GM15510 (cell line): Measurements from ENCODE around the gene CACNA1C.

Experiments used
- POLR2A ChIP-seq: IDR thresholded peaks from 3 replicates; pipeline ENCODE4 v1.6.1; 2011; ENCODE audit warnings: borderline replicate concordance; ENCODE audit not compliant: insufficient read length; ENCODE audit errors: extremely low read depth

Gene CACNA1C

GRCh38 chr12:2290091-2290490 lies 237.3 kb downstream of the CACNA1C start:
- TF ChIP-seq POLR2A: no peak

GRCh38 chr12:2290516-2291065 lies 237.8 kb downstream of the CACNA1C start:
- TF ChIP-seq POLR2A: no peak

GRCh38 chr12:2291182-2291832 lies 238.5 kb downstream of the CACNA1C start:
- no peak for TF ChIP-seq POLR2A

GRCh38 chr12:2291947-2292346 lies 239.2 kb downstream of the CACNA1C start:
- TF ChIP-seq POLR2A: no peak

- no peak for TF ChIP-seq POLR2A
These were observed 239.8 kb downstream of the CACNA1C start for GRCh38 chr12:2292560-2292959.

- TF ChIP-seq POLR2A: no peak
These were observed 242.1 kb downstream of the CACNA1C start for GRCh38 chr12:2294651-2295475.

- no peak for TF ChIP-seq POLR2A
These were observed 243.2 kb downstream of the CACNA1C start for GRCh38 chr12:2295941-2296461.

- no peak for TF ChIP-seq POLR2A
These were observed 244.2 kb downstream of the CACNA1C start for GRCh38 chr12:2297004-2297403.

GRCh38 chr12:2297658-2298057 lies 244.9 kb downstream of the CACNA1C start:
- TF ChIP-seq POLR2A: no peak

- no peak for TF ChIP-seq POLR2A
These were observed 245.9 kb downstream of the CACNA1C start for GRCh38 chr12:2298556-2299200.

GRCh38 chr12:2299206-2299605 lies 246.4 kb downstream of the CACNA1C start:
- no peak for TF ChIP-seq POLR2A

GRCh38 chr12:2300168-2300567 lies 247.4 kb downstream of the CACNA1C start:
- TF ChIP-seq POLR2A: no peak

GRCh38 chr12:2300886-2301285 lies 248.1 kb downstream of the CACNA1C start:
- TF ChIP-seq POLR2A: no peak

GRCh38 chr12:2301531-2302461 lies 249.0 kb downstream of the CACNA1C start:
- no peak for TF ChIP-seq POLR2A
